ENCODE measurements around the gene MATR3. TPM values are rescaled to one million over a fixed set of nuclear protein-coding genes. Genes with fewer than 3 reads are reported as not detected.

The MATR3 gene
- polyA plus RNA-seq, 1 donor from 2014 or later: 1,016 TPM

GRCh38 chr5:139312075-139312474 lies 18.5 kb downstream of the MATR3 start:
- Histone ChIP-seq H3K36me3 (ENCODE audit: insufficient read depth, low read length) (peaks cover 3% of the 10 kb centered on the region), H3K27ac (ENCODE audit: low read length) (no peak overlapping the region), H3K4me2 (ENCODE audit: low read length) (no peak overlapping the region), H3K9me2 (ENCODE audit: insufficient read depth, low read length) (no peaks in the 10 kb centered on the region), H3K9ac (ENCODE audit: low read length) (no peak overlapping the region), H3K4me3 (ENCODE audit: low read length) (no peak overlapping the region), H2AFZ (ENCODE audit: low read depth, low read length) (no peak overlapping the region), H3K27me3 (ENCODE audit: insufficient read depth, low read depth, low read length) (no peaks in the 10 kb centered on the region), H3K79me2 (replicated peaks; ENCODE audit: insufficient read depth, low read length) (peaks cover 100% of the 10 kb centered on the region), H3F3A (ENCODE audit: insufficient read depth, low read length, poor library complexity, severe bottlenecking) (no peaks in the 10 kb centered on the region), H4K20me1 (ENCODE audit: insufficient read depth) (peaks cover 84% of the 10 kb centered on the region), H3K9me3 (ENCODE audit: low read length) (no peaks in the 10 kb centered on the region)
- TF ChIP-seq MXI1 (conservative IDR thresholded peaks at IDR 0.05; ENCODE audit: poor library complexity, severe bottlenecking) (no peak), RAD21 (conservative IDR thresholded peaks at IDR 0.05) (no peak), POLR2AphosphoS5 (IDR thresholded peaks at IDR 0.05) (no peak), SMC3 (conservative IDR thresholded peaks at IDR 0.05; ENCODE audit: poor library complexity) (no peak), REST (IDR thresholded peaks at IDR 0.05; ENCODE audit: borderline replicate concordance) (no peak), EZH2 (IDR thresholded peaks at IDR 0.05; ENCODE audit: borderline replicate concordance, insufficient read depth, low read length, poor library complexity, severe bottlenecking) (no peak), EP300 (conservative IDR thresholded peaks at IDR 0.05; ENCODE audit: poor library complexity, severe bottlenecking) (no peak), TAF1 (IDR thresholded peaks at IDR 0.05; ENCODE audit: low read depth) (no peak)
- TF ChIP-seq, protein P1, sequence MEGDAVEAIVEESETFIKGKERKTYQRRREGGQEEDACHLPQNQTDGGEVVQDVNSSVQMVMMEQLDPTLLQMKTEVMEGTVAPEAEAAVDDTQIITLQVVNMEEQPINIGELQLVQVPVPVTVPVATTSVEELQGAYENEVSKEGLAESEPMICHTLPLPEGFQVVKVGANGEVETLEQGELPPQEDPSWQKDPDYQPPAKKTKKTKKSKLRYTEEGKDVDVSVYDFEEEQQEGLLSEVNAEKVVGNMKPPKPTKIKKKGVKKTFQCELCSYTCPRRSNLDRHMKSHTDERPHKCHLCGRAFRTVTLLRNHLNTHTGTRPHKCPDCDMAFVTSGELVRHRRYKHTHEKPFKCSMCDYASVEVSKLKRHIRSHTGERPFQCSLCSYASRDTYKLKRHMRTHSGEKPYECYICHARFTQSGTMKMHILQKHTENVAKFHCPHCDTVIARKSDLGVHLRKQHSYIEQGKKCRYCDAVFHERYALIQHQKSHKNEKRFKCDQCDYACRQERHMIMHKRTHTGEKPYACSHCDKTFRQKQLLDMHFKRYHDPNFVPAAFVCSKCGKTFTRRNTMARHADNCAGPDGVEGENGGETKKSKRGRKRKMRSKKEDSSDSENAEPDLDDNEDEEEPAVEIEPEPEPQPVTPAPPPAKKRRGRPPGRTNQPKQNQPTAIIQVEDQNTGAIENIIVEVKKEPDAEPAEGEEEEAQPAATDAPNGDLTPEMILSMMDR (IDR thresholded peaks at IDR 0.05; ENCODE audit: poor library complexity, severe bottlenecking): no peak

DNA sequence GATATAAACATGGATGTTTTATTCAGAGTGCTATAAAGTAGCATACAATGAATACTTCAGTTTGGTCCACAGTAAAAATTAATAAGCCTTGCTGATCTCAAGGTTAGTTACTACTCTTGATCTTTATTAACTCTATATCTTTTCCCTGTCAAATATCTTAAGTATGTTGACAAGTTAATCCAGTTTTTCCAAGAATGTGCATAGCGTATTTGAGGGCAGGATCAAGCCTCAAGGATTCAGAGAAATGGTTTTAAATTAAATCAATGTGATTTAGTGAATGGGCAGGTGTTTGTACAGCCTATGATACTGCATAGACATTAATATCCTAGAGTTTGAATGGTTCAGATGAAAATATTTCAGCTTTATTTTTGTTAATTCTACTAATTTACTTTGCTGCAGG lies 20.7 kb downstream of the MATR3 start:
- H3K27ac ChIP-seq (ENCODE audit: low read length): no peak overlapping the region
- H3K4me3 ChIP-seq (ENCODE audit: low read length): no peak overlapping the region
- peaks cover 68% of the 10 kb centered on the region for H4K20me1 ChIP-seq (ENCODE audit: insufficient read depth)
- peaks cover 8% of the 10 kb centered on the region for H3K36me3 ChIP-seq (ENCODE audit: insufficient read depth, low read length)
- no peak overlapping the region for H3K9ac ChIP-seq (ENCODE audit: low read length)
- no peak overlapping the region for H2AFZ ChIP-seq (ENCODE audit: low read depth, low read length)
- H3K4me2 ChIP-seq (ENCODE audit: low read length): no peak overlapping the region
- TF ChIP-seq RAD21 (conservative IDR thresholded peaks at IDR 0.05) (no peak), REST (IDR thresholded peaks at IDR 0.05; ENCODE audit: borderline replicate concordance) (no peak), POLR2AphosphoS5 (IDR thresholded peaks at IDR 0.05) (no peak), MXI1 (conservative IDR thresholded peaks at IDR 0.05; ENCODE audit: poor library complexity, severe bottlenecking) (no peak), EP300 (conservative IDR thresholded peaks at IDR 0.05; ENCODE audit: poor library complexity, severe bottlenecking) (no peak)
- no peaks in the 10 kb centered on the region for H3K9me2 ChIP-seq (ENCODE audit: insufficient read depth, low read length)
- H3K79me2 ChIP-seq (replicated peaks; ENCODE audit: insufficient read depth, low read length): peaks cover 98% of the 10 kb centered on the region
- no peaks in the 10 kb centered on the region for H3K27me3 ChIP-seq (ENCODE audit: insufficient read depth, low read depth, low read length)
- no peaks in the 10 kb centered on the region for H3F3A ChIP-seq (ENCODE audit: insufficient read depth, low read length, poor library complexity, severe bottlenecking)
- no peaks in the 10 kb centered on the region for H3K9me3 ChIP-seq (ENCODE audit: low read length)
